COR-L47 (cell line): ENCODE data around the gene ENPP4.
"Not testable (repeated sequence)": the region's sequence is repeated elsewhere in the genome, so short reads cannot be mapped to it uniquely, and the experiment has no call there.

Experiments
- DNase-seq: peaks from one replicate; lab custom pipeline; 2025; lab: John Stamatoyannopoulos, UW

Gene ENPP4

GRCh38 chr6:46130666-46131065 lies 877 bp downstream of the ENPP4 start:
- no peak for DNase-seq

GRCh38 chr6:46131291-46131690 lies 1.5 kb downstream of the ENPP4 start:
- DNase-seq: not testable (repeated sequence)

GRCh38 chr6:46134216-46134615 lies 4.4 kb downstream of the ENPP4 start:
- DNase-seq: no peak

GRCh38 chr6:46135176-46135575 lies 5.4 kb downstream of the ENPP4 start:
- DNase-seq: no peak

- DNase-seq: no peak
These were observed 7.0 kb downstream of the ENPP4 start for GRCh38 chr6:46136831-46137230.

- no peak for DNase-seq
These were observed 7.6 kb downstream of the ENPP4 start for GRCh38 chr6:46137387-46137786.

GRCh38 chr6:46138281-46138680 lies 8.5 kb downstream of the ENPP4 start:
- peak; percentile 60 for DNase-seq

GRCh38 chr6:46144270-46144669 lies 14.5 kb downstream of the ENPP4 start:
- DNase-seq: no peak

GRCh38 chr6:46149066-46149465 lies 19.3 kb downstream of the ENPP4 start:
- not testable (repeated sequence) for DNase-seq

- DNase-seq: no peak
These were observed 26.9 kb downstream of the ENPP4 start for GRCh38 chr6:46156701-46157100.

GRCh38 chr6:46159229-46159628 lies 29.4 kb downstream of the ENPP4 start:
- no peak for DNase-seq

GRCh38 chr6:46160102-46160501 lies 30.3 kb downstream of the ENPP4 start:
- DNase-seq: no peak

- DNase-seq: peak; percentile 95
These were observed 40.8 kb downstream of the ENPP4 start, which contains the start of gene ENPP5 for GRCh38 chr6:46170357-46171289. Gene ENPP5, minus strand, starts transcription at chr6:46170980. Its CDS starts 2,718 bp downstream, at chr6:46168262.

GRCh38 chr6:46172176-46172575 lies 42.4 kb downstream of the ENPP4 start:
- DNase-seq: no peak

GRCh38 chr6:46174904-46175303 lies 45.1 kb downstream of the ENPP4 start:
- DNase-seq: no peak

- DNase-seq: no peak
These were observed 45.7 kb downstream of the ENPP4 start for GRCh38 chr6:46175446-46175845.

- no peak for DNase-seq
These were observed 46.2 kb downstream of the ENPP4 start for GRCh38 chr6:46175976-46176375.

- no peak for DNase-seq
These were observed 54.3 kb downstream of the ENPP4 start for GRCh38 chr6:46184114-46184513.

- no peak for DNase-seq
These were observed 56.8 kb downstream of the ENPP4 start for GRCh38 chr6:46186583-46186982.

- DNase-seq: no peak
These were observed 59.9 kb downstream of the ENPP4 start for GRCh38 chr6:46189726-46190125.

- DNase-seq: no peak
These were observed 61.1 kb downstream of the ENPP4 start for GRCh38 chr6:46190889-46191288.

- DNase-seq: no peak
These were observed 62.2 kb downstream of the ENPP4 start for GRCh38 chr6:46191961-46192360.
